Myocyte (in vitro differentiated cells): Measurements from ENCODE around the gene H1-8. TPM values are rescaled to one million over a fixed set of nuclear protein-coding genes. Genes with fewer than 3 reads are reported as not detected.

Experiments
- DNase-seq: peaks from one replicate; pipeline ENCODE4 v3.0.0-alpha.2; 2012; ENCODE audit warnings: low read depth
- total RNA-seq: library from RNA; depleted of rRNA; stranded (reverse); fragments of >200 nt; gene quantifications from 2 replicates; pipeline ENCODE4 v1.2.3, GENCODE V29; 2014

Gene H1-8
- total RNA-seq, 1 donor from 2014 or later: not detected

- DNase-seq: no peak
Observed at GRCh38 chr3:129592381-129593131, 49.6 kb downstream of the H1-8 start.

GRCh38 chr3:129593230-129593594 lies 50.2 kb downstream of the H1-8 start:
- no peak for DNase-seq

GRCh38 chr3:129593595-129594339 lies 50.8 kb downstream of the H1-8 start:
- no peak for DNase-seq

- no peak for DNase-seq
Observed at GRCh38 chr3:129594409-129594808, 51.4 kb downstream of the H1-8 start.

GRCh38 chr3:129594907-129595390 lies 52.0 kb downstream of the H1-8 start:
- no peak for DNase-seq

GRCh38 chr3:129595544-129596193 lies 52.7 kb downstream of the H1-8 start:
- no peak for DNase-seq

GRCh38 chr3:129596194-129597086 lies 53.5 kb downstream of the H1-8 start:
- DNase-seq: peak; percentile 87

- no peak for DNase-seq
Observed at GRCh38 chr3:129597087-129597999, 54.4 kb downstream of the H1-8 start.

GRCh38 chr3:129598000-129598381 lies 55.0 kb downstream of the H1-8 start:
- no peak for DNase-seq

- no peak for DNase-seq
Observed at GRCh38 chr3:129598484-129598883, 55.5 kb downstream of the H1-8 start.

GRCh38 chr3:129599073-129599472 lies 56.1 kb downstream of the H1-8 start:
- no peak for DNase-seq

- peak; percentile 59 for DNase-seq
Observed at GRCh38 chr3:129599607-129600006, 56.6 kb downstream of the H1-8 start.

- DNase-seq: no peak
Observed at GRCh38 chr3:129600348-129600747, 57.4 kb downstream of the H1-8 start.

Other genes starting within 250 kb of the H1-8 start
- 0.35 TPM in 1 of 2 replicates, not detected in the other for gene EFCAB12, start 114.5 kb upstream of the H1-8 start, total RNA-seq
- 15.9 and 16.1 TPM in 2 replicates for gene MBD4, start 103.2 kb upstream of the H1-8 start, total RNA-seq
- gene IFT122, start 103.0 kb upstream of the H1-8 start, total RNA-seq: 8.1 and 10.7 TPM in 2 replicates
- not detected in 2 replicates for gene RHO, start 14.5 kb upstream of the H1-8 start, total RNA-seq
- gene PLXND1, start 63.5 kb downstream of the H1-8 start, total RNA-seq: 37.7 and 44.2 TPM in 2 replicates